ENCODE measurements around the gene ZNF83.
"Not testable (repeated sequence)": the region's sequence is repeated elsewhere in the genome, so short reads cannot be mapped to it uniquely, and the experiment has no call there.

Gene ZNF83

DNA sequence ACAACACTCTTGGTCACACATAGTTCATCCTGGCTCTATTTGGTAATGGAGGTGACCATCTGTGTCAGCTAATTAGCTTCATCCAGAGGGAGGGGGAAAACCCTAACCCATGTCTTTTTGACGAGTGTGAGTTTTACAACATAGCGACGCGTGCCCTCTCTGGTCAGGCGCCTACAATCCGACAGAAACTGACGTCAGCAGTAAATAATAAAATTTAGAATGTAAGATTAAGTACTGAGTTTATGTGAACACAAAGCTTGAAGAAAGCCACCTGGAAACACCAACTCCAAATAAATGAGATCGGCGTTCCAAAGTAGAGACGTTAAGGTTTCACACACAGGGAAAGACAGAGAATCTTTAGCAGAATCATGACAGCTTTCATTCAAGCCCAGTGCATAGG, 1.8 kb upstream of the ZNF83 start:
- no peak for DNase-seq (ENCODE audit: low spot score)

DNA sequence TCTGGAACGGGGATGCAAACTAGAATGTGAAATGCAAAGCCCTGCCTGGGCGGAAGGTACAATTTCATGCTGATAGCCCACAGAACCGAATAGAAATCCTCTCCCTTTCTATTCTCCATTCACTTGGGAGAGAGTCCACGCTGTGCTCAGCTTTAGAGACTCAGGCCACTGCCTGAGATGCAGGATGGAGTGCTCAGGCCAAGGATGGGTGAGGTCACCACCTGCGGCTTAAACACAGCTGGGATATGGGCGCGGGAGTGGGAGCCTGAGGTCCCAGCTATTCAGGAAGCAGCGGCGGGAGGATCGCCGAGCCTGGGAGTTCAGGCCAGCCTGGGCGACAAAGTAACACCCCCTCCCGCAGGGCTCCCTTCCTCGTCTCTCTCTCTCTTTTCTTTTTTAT, 446 bp upstream of the ZNF83 start:
- no peak for DNase-seq (ENCODE audit: low spot score)

DNA sequence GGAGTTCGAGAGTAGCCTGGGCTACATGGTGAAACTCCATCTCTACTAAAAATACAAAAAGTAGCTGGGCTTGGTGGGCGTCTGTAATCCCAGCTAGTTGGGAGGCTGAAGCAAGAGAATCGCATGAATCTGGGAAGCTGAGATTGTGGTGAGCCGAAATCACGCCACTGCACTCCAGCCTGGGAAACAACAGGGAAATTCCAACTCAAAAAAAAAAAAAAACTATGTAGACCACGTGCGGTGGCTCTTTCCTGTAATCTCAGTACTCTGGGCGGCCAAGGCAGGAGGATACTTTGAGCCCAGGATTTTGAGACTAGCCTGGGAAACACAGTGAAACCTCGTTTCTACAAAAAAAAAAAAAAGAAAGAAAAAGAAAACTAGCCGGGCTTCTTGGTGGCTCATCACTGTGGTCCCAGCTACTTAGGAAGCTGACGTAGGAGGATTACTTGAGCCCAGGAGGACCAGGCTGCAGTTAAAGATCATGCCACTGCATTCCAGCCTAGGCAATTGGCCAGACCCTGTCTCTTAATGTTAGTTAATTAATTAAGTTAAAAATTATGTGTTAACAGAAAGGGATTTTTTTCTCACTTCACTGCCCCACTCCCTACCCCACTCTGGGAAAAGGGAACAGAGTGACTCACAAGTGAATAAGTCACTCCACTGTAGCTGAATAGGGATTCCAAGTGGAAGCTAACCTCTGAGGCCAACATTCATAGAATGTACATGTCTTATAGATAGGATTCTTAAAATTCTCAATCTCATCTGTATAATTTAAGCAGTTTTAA, 2.2 kb downstream of the ZNF83 start:
- DNase-seq (ENCODE audit: low spot score): no peak

DNA sequence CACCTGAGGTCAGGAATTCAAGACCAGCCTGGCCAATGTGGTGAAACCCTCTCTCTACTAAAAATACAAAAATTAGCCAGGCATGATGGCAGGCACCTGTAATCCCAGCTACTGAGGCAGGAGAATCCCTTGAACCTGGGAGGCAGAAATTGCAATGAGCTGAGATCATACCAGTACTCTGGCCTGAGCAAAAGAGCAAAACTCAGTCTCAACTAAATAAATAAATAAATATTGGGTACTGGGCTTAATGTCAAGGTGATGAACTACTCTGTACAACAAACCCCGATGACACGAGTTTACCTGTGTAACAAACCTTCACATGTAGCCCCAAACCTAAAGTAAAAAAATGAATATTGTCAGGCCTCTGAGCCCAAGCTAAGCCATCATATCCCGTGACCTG, 10.7 kb downstream of the ZNF83 start:
- DNase-seq (ENCODE audit: low spot score): not testable (repeated sequence)

DNA sequence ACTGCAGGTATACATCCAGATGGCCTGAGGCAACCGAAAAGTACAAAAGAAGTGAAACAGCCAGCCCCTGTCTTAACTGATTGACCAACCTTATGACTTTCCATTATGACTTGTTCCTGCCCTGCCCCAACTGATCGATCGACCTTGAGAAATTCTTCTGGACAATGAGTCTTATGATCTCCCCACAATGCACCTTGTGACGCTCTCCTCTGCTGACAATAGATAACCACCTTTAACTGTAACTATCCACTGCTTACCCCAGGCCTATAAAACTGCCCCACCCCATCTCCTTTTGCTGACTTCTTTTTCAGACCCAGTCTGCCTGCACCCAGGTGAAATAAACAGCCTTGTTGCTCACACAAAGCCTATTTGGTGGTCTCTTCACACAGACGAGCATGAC, 11.2 kb downstream of the ZNF83 start:
- DNase-seq (ENCODE audit: low spot score): no peak

DNA sequence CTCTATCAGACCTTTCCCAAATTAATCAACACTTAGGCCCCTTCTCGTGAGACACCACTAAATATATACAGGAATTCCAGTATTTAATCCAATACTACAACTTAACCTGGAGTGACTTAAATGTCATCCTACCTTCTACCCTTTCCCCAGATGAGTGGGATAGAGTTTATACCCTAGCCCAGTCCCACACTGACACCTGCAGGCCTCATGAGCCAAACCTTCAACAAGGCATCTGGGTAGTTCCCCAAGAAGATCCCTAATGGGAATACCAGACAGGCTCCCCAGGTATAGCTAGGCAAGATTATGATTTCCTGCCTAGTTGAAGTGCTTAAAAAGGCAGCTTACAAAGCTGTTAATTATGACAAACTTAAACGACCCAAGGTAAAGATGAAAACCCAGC, 15.9 kb downstream of the ZNF83 start:
- no peak for DNase-seq (ENCODE audit: low spot score)

DNA sequence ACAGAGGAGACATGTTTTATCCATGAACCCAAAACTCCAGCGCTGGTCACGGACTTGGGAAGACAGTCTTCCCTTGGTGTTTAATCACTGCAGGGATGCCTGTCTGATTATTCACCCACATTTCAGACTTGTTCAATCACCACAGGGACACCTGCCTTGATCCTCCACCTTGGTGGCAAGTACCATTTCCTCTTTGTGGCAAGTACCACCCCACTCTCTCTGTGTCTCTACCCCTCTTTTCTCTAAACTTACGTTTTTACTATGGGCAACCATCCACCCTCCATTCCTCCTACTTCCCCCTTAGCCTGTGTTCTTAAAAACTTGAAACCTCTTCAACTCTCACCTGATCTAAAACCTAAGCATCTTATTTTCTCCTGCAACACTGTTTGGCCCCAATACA, 16.8 kb downstream of the ZNF83 start:
- DNase-seq (ENCODE audit: low spot score): no peak

DNA sequence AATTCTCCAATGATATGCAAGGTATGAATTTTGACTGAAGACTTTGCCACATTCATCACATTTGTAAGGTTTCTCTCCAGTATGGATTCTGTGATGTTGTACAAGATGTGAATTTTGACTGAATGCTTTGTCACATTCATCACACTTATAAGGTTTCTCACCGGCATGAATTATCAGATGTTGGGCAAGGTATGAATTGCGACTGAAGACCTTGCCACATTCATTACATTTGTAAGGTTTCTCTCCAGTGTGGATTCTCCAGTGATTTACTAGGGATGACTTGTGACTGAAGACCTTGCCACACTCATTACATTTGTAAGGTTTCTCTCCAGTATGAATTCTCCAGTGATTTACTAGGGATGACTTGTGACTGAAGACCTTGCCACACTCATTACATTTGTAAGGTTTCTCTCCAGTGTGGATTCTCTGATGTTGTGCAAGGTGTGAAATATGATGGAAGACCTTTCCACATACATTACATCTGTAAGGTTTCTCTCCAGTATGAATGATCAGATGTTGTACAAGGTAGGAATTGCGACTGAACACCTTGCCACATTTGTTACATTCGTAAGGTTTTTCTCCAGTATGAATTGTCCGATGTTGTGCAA, 24.8 kb downstream of the ZNF83 start:
- no peak for DNase-seq (ENCODE audit: low spot score)

DNA sequence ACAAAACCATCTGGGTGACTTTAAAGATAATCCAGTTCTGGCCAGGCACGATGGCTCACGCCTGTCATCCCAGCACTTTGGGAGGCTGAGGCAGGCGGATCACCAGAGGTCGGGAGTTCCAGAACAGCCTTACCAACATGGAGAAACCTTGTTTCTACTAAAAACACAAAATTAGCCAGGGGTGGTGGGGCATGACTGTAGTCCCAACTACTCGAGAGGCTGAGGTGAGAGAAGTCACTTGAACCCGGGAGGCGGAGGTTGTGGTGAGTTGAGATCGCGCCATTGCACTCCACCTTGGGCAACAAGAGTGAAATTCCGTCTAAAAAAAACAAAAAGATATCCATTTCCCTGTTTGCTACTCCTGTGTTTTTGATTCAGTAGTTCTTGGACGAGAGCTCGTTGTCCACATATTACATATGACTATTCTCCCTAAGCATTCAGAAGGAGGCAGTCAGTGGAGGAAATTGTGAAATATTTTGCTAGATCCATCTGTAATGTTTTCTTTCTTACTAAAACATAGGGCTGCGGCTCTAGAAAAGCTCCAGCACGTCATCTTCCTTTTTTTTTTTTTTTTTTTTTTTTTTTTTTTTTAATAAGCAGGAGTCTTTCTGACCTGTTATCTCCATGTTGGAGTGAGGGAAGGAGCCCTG, 34.5 kb downstream of the ZNF83 start:
- DNase-seq (ENCODE audit: low spot score): no peak

DNA sequence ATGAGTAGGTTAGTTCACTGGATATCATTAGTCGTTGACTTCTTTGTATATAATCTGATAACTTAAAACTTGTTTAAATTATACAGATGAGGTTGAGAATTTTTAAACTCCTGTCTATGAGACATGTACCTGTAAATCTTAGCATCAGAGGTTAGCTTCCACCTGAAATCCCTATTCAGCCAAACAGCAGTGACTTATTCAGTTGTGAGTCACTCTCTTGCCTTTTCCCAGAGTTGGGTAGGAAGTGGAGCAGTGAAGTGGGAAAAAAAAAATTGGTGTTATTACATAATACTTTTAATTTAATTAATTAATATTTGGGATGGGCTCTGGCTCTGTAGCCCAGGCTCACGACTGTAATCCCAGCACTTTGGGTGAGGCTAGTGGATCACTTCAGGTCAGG, 35.2 kb downstream of the ZNF83 start:
- no peak for DNase-seq (ENCODE audit: low spot score)

DNA sequence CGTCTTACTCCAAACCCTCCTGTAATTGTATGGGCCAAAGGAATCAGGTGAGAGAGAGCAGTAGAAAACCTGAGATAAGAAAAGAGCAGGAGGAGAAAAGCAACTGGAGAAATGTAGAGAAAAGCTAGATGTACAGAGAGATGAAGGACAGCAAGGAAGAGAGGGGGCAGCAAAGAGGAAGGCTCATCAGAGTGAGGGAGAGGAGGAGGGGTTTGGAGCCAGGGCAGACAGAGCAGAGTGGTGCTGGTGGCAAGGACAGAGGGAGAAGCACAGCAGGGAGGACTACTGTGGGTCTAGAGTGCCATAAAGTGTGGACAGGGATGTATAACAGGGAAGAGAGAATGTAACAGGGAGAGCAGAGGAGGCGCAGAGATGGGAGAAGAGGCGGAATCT, 36.2 kb downstream of the ZNF83 start:
- not testable (repeated sequence) for DNase-seq (ENCODE audit: low spot score)

DNA sequence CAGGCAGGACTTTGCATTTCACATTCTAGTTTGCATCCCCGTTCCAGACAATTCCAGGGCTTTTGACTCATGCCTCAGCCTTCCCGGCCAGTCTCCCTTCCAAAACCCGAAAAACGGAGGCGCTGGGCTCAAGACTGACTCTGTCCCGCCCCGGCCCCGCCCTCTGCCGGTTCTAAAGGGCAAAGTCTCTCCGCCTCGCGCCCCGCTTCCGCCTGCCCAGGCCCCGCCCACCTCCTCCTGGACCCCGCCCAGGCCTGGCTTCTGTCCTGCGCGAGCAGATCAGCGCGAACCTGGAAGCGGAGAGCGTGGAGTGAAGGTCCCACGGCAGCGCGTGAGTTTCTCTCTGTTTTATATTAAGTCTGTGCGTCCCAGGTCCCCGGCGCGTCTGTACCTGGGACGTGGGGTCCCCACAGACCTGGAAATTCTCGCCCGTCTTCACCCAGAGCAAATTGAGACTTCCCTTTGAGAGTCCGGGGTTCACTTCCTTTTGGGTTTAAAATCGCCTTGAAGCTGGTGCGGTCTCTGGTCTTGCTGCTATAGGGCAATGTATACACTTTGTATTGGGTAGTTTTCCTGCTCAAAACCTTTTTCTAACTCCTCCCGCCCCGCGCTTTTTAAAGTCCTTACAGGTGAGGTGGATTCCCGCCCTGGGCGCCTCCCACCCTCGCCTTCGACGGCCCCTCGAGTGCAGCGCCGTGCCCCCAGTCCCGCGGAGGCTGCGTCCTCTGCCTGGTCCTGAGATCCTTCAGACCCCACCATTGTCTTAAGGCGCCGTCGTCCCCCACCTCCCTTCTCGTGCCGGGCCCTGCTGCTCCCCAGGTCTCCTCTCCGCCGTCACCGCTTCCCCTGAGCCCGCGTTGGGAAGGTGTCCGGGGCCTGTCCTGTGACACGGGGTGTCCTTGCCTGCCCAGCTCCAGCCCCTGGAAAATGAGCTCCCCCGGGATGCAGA, 36.9 kb downstream of the ZNF83 start:
- peak; percentile 93 for DNase-seq (ENCODE audit: low spot score)

DNA sequence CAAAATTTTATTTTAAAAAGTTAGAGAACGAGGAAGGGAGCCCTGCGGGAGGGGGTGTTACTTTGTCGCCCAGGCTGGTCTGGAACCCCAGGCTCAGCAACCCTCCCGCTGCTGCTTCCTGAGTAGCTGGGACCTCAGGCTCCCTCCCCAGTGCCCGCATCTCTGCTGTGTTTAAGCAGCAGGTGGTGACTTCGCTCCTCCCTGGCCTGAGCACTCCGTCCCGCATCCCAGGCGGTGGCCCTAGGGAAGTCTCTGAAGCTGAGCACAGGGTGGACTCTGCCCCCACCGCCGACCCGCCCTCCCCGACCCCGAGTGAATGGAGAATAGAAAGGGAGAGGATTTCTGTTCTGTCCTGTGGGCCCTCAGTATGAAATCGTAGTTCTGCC, 37.5 kb downstream of the ZNF83 start:
- no peak for DNase-seq (ENCODE audit: low spot score)

DNA sequence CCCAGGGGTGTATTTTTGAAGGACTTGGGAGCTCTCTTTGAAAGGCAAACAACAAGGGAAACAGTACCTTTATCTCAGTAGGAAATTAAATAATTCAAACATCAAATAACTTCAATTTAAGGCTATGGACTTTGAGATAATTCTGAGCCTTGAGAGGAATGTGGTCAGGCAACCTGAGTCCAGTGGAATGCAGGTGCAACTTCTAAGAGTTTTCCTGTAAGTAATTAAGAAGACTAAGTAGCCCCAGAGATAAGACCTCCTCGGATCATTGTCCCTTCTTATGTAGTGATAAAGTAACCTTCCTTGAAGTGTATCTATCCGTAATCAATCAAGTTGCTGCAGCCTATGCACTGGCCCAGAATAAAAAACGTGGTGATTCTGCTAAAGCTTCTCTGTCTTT, 38.9 kb downstream of the ZNF83 start:
- no peak for DNase-seq (ENCODE audit: low spot score)

DNA sequence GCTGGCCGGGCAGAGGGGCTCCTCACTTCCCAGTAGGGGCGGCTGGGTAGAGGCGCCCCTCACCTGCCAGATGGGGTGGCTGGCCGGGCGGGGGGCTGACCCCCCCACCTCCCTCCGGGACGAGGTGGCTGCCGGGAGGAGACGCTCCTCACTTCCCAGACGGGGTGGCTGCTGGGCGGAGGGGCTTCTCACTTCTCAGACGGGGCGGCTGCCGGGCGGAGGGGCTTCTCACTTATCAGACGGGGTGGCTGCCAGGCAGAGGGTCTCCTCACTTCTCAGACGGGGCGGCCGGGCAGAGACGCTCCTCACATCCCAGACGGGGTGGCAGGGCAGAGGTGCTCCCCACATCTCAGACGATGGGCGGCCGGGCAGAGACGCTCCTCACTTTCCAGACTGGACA, 44.7 kb downstream of the ZNF83 start:
- DNase-seq (ENCODE audit: low spot score): not testable (repeated sequence)

DNA sequence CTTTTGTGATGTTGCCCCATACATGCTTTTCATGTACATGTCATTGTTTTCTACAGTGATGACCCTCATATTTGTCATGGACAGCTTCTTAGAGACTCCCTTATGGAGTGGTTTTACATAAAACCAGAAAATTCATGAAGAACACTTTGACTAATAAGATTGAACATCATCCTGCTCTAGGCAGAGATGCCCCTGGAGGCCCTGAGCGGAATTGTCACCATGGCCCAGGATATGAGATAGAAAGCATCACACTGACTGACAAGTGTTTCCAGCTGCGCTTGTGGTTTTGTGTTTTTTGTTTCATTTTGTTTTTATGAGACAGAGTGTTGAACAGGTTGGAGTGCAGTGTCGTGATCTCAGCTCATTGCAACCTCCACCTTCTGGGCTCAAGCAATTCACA, 45.9 kb downstream of the ZNF83 start:
- DNase-seq (ENCODE audit: low spot score): no peak

DNA sequence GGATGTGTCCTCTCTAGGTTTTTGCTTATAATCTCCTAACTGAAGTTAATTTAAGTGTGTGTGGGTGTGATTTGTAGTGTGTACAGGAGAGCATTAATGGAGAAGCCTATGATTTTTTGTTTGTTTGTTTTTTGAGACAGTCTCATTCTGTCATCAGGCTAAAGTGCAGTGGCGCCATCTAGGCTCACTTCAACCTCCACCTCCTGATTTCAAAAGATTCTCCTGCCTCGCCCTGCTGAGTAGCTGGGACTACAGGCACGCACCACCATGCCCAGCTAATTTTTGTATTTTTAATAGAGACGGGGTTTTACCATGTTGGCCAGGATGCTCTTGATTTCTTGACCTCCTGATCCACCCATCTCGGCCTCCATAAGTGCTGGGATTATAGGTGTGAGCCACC, 47.4 kb downstream of the ZNF83 start:
- no peak for DNase-seq (ENCODE audit: low spot score)

DNA sequence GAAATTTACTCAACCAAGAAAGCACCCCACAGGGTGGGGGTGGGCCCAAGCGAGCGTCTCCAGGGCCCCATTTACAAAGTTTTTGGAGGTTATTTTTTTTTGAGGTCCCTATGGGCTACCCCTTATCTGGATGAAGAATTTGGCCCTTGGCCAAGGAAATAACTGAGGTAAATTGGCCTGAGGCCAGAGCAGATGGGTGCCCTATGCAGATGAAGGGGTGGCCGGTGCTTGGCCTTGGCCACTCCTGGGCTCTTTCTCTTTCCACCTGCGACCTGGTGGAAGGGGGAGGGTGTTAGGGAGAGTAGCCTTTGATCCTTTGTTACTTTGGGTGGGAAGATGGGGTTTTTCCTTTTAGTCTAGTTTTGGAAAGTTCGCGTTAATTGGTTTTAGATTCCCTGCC, 52.6 kb downstream of the ZNF83 start:
- no peak for DNase-seq (ENCODE audit: low spot score)

DNA sequence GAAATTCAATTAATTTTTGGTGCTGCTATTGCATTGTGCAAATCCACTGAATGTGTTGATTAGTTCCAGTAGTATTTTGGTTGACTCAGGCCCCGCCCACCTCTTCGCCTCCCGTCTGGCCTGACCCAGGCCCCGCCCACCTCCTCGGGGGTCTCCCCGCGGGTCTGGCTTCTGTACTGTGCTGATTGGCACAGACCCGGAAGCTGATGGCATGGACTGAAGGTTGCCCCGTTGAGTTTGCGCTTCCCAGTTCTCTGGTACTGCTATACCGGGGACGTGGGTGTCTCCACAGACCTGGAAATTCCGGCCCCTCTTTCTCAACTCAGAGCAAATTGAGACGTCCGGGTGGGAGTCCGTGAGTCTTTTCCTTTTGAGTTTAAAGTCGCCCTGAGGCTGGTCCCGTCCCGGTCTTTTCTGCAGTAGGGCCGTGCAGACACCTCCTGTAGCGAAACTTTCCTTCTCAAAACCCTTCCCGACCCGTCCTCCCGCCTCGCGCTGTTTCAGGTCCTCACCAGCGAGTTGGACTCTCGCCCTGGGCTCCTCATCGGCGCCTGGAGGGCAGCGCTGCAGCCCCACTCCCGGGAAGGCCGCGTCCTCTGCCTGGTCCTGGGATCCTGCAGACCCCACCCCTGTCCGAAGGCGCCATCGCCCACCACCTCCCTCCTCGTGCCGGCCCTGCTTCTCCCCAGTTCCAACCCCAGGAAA, 53.3 kb downstream of the ZNF83 start:
- peak; percentile 66 for DNase-seq (ENCODE audit: low spot score)

DNA sequence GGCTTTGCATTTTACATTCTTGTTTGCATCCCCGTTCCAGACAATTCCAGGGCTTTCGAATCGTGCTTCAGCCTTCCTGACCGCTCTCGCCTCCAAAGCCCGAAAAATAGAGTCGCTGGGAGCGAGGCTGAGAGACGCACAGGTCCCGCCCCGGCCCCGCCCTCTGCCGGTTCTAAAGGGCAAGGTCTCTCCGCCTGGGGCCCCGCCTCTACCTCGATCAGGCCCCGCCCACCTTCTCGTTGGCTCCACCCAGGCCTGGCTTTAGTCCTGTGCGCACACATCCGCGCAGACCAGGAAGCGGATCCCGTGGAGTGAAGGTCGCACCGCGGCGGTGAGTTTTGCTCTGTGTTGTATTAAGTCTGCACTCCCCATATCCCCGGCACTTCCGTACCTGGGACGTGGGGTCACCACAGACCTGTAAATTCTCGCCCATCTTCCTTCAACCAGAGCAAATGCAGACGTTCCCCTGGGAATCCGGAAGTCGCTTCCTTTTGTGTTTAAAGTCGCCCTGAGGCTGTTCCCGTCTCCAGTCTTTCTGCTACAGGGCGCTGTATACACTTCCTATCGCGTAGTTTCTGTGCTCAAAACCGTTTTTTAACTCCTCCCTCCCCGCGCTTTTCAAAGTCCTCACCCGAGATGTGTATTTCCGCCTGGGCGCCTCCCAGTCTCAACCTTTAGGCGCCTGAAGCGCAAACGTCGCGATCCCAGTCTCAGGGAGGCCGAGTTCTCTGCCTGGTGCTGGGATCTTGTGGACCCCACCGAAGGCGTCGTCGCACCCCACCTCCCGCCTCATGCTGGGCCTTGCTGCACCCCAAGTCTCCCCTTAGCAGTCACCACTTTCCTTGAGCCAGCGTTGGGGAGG, 67.9 kb downstream of the ZNF83 start, which contains the start of gene ZNF701:
ZNF701 (plus strand) TSS at position 288 of the 862 bp plus-strand sequence. CDS start 3,861 bp downstream, outside the sequence.
- peak; percentile 98 for DNase-seq (ENCODE audit: low spot score)

DNA sequence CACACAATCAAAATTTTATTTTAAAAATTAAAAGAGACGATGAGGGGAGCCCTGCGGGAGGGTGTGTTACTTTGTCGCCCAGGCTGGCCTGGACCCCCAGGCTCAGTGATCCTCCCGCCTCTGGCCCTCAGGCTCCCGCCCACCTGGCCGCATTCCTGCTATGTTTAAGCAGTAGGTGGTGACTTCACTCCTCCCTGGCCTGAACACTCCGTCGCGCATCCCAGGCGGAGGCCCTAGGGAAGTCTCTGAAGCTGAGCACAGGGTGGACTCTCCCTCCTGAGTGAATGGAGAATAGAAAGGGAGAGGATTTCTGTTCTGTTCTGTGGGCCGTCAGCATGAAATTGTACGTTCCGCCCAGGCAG, 68.5 kb downstream of the ZNF83 start:
- DNase-seq (ENCODE audit: low spot score): peak; percentile 70
